Activated naive CD8-positive, alpha-beta T cell treated with anti-CD3 and anti-CD28 coated beads for 36 hours (primary cell): ENCODE results near the gene PEF1. TPM values are rescaled to one million over a fixed set of nuclear protein-coding genes. Genes with fewer than 3 reads are reported as not detected.

Source experiments
- DNase-seq: peaks from one replicate; pipeline ENCODE4 v3.0.0; 2021
- H3K27ac Mint-ChIP-seq: one replicate; pipeline ENCODE4 v1.8.0; 2022; ENCODE audit warnings: mild to moderate bottlenecking, moderate library complexity, mixed read lengths
- H3K27me3 Mint-ChIP-seq: one replicate; pipeline ENCODE4 v1.8.0; 2022; ENCODE audit warnings: mild to moderate bottlenecking, mixed read lengths
- H3K36me3 Mint-ChIP-seq: one replicate; pipeline ENCODE4 v1.8.0; 2021; ENCODE audit warnings: mild to moderate bottlenecking, mixed read lengths
- H3K4me1 Mint-ChIP-seq: one replicate; pipeline ENCODE4 v1.8.0; 2021; ENCODE audit warnings: mixed read lengths
- H3K4me3 Mint-ChIP-seq: one replicate; pipeline ENCODE4 v1.8.0; 2022; ENCODE audit warnings: mild to moderate bottlenecking, moderate library complexity, mixed read lengths
- H3K9me3 Mint-ChIP-seq: one replicate; pipeline ENCODE4 v1.8.0; 2022; ENCODE audit warnings: mixed read lengths
- total RNA-seq, 2 experiments: library from RNA; stranded (reverse); gene quantifications; one replicate each; pipeline ENCODE4 v1.2.3, GENCODE V29; 2021

The PEF1 gene
- total RNA-seq, 2 experiments from 2014 or later: 61.4 to 61.6 TPM

GRCh38 chr1:31583995-31584868, 60.4 kb downstream of the PEF1 start:
- no peaks in the 10 kb centered on the region for H3K36me3 Mint-ChIP-seq

GRCh38 chr1:31583082-31583994, 61.3 kb downstream of the PEF1 start:
- DNase-seq: no peak
- no peaks in the 10 kb centered on the region for H3K36me3 Mint-ChIP-seq
- H3K4me1 Mint-ChIP-seq: no peaks in the 10 kb centered on the region
- no peaks in the 10 kb centered on the region for H3K9me3 Mint-ChIP-seq
- peaks cover 11% of the 10 kb centered on the region for H3K27me3 Mint-ChIP-seq
- no peak overlapping the region for H3K4me3 Mint-ChIP-seq
- no peak overlapping the region for H3K27ac Mint-ChIP-seq

More at GRCh38 chr1:31583995-31584868, 60.4 kb downstream of the PEF1 start:
- Mint-ChIP-seq H3K27me3 (peaks cover 14% of the 10 kb centered on the region), H3K4me1 (no peaks in the 10 kb centered on the region), H3K9me3 (no peaks in the 10 kb centered on the region), H3K27ac (no peak overlapping the region), H3K4me3 (no peak overlapping the region)
- no peak for DNase-seq

GRCh38 chr1:31581821-31582810, 62.6 kb downstream of the PEF1 start:
- H3K4me1 Mint-ChIP-seq: no peaks in the 10 kb centered on the region
- no peak for DNase-seq
- H3K27me3 Mint-ChIP-seq: peaks cover 3% of the 10 kb centered on the region
- H3K4me3 Mint-ChIP-seq: no peak overlapping the region
- H3K9me3 Mint-ChIP-seq: no peaks in the 10 kb centered on the region
- no peaks in the 10 kb centered on the region for H3K36me3 Mint-ChIP-seq
- no peak overlapping the region for H3K27ac Mint-ChIP-seq

- Mint-ChIP-seq H3K4me1 (peaks cover 2% of the 10 kb centered on the region), H3K36me3 (no peaks in the 10 kb centered on the region), H3K9me3 (no peaks in the 10 kb centered on the region), H3K4me3 (no peak overlapping the region), H3K27ac (no peak overlapping the region), H3K27me3 (peaks cover 7% of the 10 kb centered on the region)
- DNase-seq: no peak
Observed at GRCh38 chr1:31580891-31581603, 63.6 kb downstream of the PEF1 start.

GRCh38 chr1:31580513-31580870, 64.2 kb downstream of the PEF1 start:
- no peak overlapping the region for H3K4me3 Mint-ChIP-seq
- H3K4me1 Mint-ChIP-seq: peaks cover 2% of the 10 kb centered on the region
- H3K27ac Mint-ChIP-seq: no peak overlapping the region
- no peak for DNase-seq
- peaks cover 11% of the 10 kb centered on the region for H3K27me3 Mint-ChIP-seq
- no peaks in the 10 kb centered on the region for H3K36me3 Mint-ChIP-seq
- no peaks in the 10 kb centered on the region for H3K9me3 Mint-ChIP-seq

Other genes with a start within 250 kb of the PEF1 start
- gene SERINC2, start 231.7 kb downstream of the PEF1 start, total RNA-seq: under 1 TPM in 1 of 2 experiments, not detected in 1; 0.16 TPM
- not detected for gene TINAGL1, start 68.4 kb downstream of the PEF1 start, total RNA-seq
- gene HCRTR1, start 27.2 kb downstream of the PEF1 start, total RNA-seq: not detected
- gene COL16A1, start 59.1 kb upstream of the PEF1 start, total RNA-seq: under 1 TPM; 0.36 to 0.93 TPM
- gene ADGRB2, start 119.5 kb upstream of the PEF1 start, total RNA-seq: under 1 TPM; 0.08 to 0.18 TPM
- gene SPOCD1, start 171.1 kb upstream of the PEF1 start, total RNA-seq: not detected